ENCODE results near the gene CAMK1D. TPM values are rescaled to one million over a fixed set of nuclear protein-coding genes. Genes with fewer than 3 reads are reported as not detected.

The CAMK1D gene
- total RNA-seq, 3 donors from 2014 or later, result 20.6 to 48.5 (median 32.8) TPM

GRCh38 chr10:12658526-12658925 is 309.2 kb downstream of the CAMK1D start:
- TF ChIP-seq, protein P1, sequence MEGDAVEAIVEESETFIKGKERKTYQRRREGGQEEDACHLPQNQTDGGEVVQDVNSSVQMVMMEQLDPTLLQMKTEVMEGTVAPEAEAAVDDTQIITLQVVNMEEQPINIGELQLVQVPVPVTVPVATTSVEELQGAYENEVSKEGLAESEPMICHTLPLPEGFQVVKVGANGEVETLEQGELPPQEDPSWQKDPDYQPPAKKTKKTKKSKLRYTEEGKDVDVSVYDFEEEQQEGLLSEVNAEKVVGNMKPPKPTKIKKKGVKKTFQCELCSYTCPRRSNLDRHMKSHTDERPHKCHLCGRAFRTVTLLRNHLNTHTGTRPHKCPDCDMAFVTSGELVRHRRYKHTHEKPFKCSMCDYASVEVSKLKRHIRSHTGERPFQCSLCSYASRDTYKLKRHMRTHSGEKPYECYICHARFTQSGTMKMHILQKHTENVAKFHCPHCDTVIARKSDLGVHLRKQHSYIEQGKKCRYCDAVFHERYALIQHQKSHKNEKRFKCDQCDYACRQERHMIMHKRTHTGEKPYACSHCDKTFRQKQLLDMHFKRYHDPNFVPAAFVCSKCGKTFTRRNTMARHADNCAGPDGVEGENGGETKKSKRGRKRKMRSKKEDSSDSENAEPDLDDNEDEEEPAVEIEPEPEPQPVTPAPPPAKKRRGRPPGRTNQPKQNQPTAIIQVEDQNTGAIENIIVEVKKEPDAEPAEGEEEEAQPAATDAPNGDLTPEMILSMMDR (IDR thresholded peaks at IDR 0.05), result no peak
- intact Hi-C loops (cut with DNase I, micrococcal nuclease), result loop anchor here (5.0 to 10.0 kb wide), 2 partner anchors 394 to 396 kb away; no protein-coding TSS in a partner anchor
- Histone ChIP-seq H3K9me3 (no peaks in the 10 kb centered on the region), H3K4me1 (ENCODE audit: low read depth) (no peaks in the 10 kb centered on the region), H3K36me3 (ENCODE audit: low read depth) (no peaks in the 10 kb centered on the region), H3K4me3 (no peak overlapping the region)
- DNase-seq, result no peak
- ATAC-seq, result no peak

- Histone ChIP-seq H3K4me1 (ENCODE audit: low read depth) (no peaks in the 10 kb centered on the region), H3K36me3 (ENCODE audit: low read depth) (no peaks in the 10 kb centered on the region), H3K9me3 (no peaks in the 10 kb centered on the region), H3K4me3 (no peak overlapping the region)
- intact Hi-C loops (cut with DNase I, micrococcal nuclease), result loop anchor here (5.0 to 10.0 kb wide), 2 partner anchors 395 to 397 kb away; no protein-coding TSS in a partner anchor
- TF ChIP-seq, protein P1 (IDR thresholded peaks at IDR 0.05), result no peak
- DNase-seq, result no peak
- no peak for ATAC-seq
Observed at GRCh38 chr10:12659706-12660105, 310.4 kb downstream of the CAMK1D start.

GRCh38 chr10:12660812-12661211 is 311.5 kb downstream of the CAMK1D start:
- intact Hi-C loops (cut with DNase I, micrococcal nuclease), result no loop called here
- Histone ChIP-seq H3K9me3 (no peaks in the 10 kb centered on the region), H3K4me1 (ENCODE audit: low read depth) (no peaks in the 10 kb centered on the region), H3K36me3 (ENCODE audit: low read depth) (no peaks in the 10 kb centered on the region), H3K4me3 (no peak overlapping the region)
- no peak for DNase-seq
- no peak for ATAC-seq
- TF ChIP-seq, protein P1 (IDR thresholded peaks at IDR 0.05), result no peak

GRCh38 chr10:12661671-12662070 is 312.3 kb downstream of the CAMK1D start:
- DNase-seq, result no peak
- Histone ChIP-seq H3K9me3 (no peaks in the 10 kb centered on the region), H3K36me3 (ENCODE audit: low read depth) (no peaks in the 10 kb centered on the region), H3K4me1 (ENCODE audit: low read depth) (no peaks in the 10 kb centered on the region), H3K4me3 (no peak overlapping the region)
- no peak for ATAC-seq
- TF ChIP-seq, protein P1 (IDR thresholded peaks at IDR 0.05), result no peak
- intact Hi-C loops (cut with DNase I, micrococcal nuclease), result no loop called here

DNA sequence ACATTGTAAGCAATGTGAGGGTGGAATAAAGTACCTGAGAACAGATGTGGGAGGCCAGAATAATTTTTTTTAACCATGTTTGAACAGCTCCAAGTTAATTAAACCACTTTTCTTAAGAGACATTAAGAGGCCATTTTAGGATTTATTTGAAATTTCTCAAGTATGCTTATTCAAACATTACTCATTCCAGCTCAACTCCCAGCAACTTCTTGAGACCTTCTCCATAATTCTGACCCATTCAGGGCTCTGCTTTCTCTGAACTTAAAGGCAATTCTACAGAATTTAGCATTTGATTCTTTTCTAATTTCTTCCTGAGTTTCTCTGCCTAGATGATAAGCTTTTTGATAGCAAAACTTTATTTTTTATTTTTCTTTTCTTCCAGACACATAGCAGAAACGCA is 314.5 kb downstream of the CAMK1D start:
- Histone ChIP-seq H3K4me1 (ENCODE audit: low read depth) (no peaks in the 10 kb centered on the region), H3K4me3 (no peak overlapping the region), H3K36me3 (ENCODE audit: low read depth) (no peaks in the 10 kb centered on the region), H3K9me3 (no peaks in the 10 kb centered on the region)
- intact Hi-C loops (cut with DNase I, micrococcal nuclease), result no loop called here
- ATAC-seq, result no peak
- TF ChIP-seq, protein P1 (IDR thresholded peaks at IDR 0.05), result no peak
- no peak for DNase-seq

DNA sequence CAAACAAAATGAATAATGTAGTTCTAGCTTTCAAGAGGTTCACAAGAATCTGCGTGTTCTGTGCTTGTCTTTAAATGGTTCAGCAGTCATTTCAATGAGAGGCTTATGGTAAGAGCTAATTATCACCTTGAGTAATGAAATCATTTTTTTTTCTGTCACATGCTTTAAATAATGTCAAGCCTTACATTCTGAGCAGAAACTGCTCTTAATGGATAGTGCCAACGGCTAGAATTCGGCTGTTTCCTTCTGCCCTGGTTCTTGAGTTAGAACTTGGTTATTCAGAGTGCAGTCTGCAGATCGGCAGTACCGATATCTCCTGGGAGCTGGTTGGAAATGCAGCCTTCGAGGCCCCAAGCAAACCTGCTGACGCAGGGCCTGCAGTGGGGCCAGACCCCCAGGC is 316.2 kb downstream of the CAMK1D start:
- Histone ChIP-seq H3K36me3 (ENCODE audit: low read depth) (no peaks in the 10 kb centered on the region), H3K4me3 (no peak overlapping the region), H3K4me1 (ENCODE audit: low read depth) (no peaks in the 10 kb centered on the region), H3K9me3 (no peaks in the 10 kb centered on the region)
- TF ChIP-seq, protein P1 (IDR thresholded peaks at IDR 0.05), result no peak
- ATAC-seq (no peak), DNase-seq (no peak)
- intact Hi-C loops (cut with DNase I, micrococcal nuclease), result no loop called here

Measured in mucosa of descending colon (tissue), 3 donors.